WI38 (cell line): Measurements from ENCODE around the gene SBK1.
"Not testable (repeated sequence)": the region's sequence is repeated elsewhere in the genome, so short reads cannot be mapped to it uniquely, and the experiment has no call there.

Experiments
- H3K4me3 ChIP-seq: 2 replicates; pipeline ENCODE4 v1.5.1; 2011; ENCODE audit warnings: low read depth, mild to moderate bottlenecking, control low read depth, low read length

Gene SBK1

DNA sequence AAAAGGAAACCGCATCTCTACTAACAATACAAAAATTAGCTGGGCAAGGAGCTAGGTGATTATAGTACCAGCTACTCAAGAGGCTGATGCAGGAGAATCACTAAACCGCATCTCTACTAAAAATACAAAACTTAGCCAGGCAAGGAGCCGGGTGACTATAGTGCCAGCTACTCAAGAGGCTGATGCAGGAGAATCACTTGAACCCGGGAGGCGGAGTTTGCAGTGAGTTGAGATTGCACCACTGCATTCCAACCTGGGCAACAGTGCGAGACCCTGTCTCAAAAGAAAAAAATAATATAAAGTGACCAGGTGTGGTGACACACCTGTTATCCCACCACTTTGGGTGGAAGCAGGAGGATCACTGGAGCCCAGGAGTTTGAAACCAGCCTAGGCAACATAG is 45.9 kb downstream of the SBK1 start:
- not testable (repeated sequence) for H3K4me3 ChIP-seq

DNA sequence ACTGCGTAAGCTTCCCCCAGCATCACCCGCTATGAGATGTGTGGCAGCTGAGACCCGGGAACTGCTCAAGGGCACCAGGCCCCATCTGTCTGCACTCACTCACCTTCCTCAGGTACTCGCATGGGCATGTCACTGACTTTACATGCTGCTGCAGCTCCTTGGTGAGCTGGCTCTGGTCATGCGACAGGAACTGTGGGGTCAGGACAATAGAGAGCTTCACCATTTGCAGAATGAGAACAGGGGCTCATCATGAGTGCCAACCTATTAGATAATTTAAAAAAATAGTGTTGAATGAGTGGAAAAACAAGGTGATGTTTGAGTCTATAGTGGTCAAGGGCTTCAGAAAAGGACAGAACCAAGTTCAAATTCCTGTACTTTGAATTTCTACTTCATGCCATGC is 70.3 kb downstream of the SBK1 start:
- not testable (repeated sequence) for H3K4me3 ChIP-seq

DNA sequence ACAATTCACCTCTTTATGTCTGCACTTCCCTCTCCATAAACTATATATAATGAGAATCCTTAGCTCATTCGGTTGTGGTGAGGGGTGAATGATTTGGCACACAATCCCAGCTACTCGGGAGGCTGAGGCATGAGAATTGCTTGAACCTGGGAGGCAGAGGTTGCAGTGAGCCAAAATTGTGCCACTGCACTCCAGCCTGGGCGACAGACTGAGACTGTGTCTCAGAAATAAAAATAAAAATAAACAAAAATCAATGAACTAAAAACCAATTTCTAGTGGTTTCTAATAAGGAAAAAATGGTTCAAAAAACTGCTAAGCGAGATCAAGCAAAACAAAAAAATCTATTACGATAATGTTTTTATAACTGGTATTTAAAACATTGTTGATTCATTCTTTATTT is 71.1 kb downstream of the SBK1 start, which contains the start of gene NPIPB6:
NPIPB6 (minus strand) TSS at position 101 of the 400 bp plus-strand sequence. CDS start 686 bp downstream, outside the sequence.
- H3K4me3 ChIP-seq, result not testable (repeated sequence)

DNA sequence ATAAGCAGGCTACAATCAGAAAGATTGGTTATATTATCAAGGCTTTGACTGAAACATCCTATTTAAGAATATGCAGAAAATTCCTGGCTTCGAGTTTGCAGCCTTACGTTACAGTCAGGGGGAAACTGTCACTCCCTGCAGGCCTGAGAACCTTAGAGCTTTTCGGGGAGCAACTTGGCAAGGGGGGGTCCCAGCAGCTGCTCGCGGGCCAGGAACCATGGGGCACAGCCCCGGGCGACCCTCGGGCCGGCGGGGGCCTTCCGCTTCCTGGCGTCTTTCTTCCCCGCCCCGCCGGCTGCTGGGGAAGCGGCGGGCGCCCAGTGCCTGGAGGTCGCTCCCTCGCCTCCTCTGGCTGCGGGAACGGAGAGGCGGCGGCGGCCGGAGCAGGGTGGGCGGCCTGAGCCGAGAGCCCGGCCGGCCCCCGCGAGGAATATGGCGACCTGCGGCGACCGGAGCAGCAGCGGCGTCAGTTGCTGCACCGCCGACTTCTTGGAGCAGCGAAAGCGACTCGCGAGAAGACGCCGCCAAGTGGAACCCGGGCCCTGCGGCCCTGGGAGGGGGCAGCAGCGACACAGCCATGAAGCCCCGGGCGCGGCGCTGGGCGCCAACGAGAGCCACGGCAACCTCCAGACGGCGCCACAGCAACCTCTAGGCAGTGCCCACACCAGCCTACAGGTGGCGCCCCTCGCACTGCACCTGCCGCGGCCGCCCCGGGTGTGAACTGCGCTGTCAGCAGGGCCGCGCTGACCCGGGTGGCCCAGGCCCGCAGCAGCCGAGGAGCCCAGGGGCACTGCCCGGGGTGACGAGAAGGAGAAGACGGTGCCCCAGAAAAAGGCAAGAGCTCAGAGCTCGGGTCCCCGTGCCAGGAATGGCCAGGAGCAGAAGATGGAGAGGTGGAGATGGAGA is 72.2 kb downstream of the SBK1 start:
- H3K4me3 ChIP-seq, result not testable (repeated sequence)

DNA sequence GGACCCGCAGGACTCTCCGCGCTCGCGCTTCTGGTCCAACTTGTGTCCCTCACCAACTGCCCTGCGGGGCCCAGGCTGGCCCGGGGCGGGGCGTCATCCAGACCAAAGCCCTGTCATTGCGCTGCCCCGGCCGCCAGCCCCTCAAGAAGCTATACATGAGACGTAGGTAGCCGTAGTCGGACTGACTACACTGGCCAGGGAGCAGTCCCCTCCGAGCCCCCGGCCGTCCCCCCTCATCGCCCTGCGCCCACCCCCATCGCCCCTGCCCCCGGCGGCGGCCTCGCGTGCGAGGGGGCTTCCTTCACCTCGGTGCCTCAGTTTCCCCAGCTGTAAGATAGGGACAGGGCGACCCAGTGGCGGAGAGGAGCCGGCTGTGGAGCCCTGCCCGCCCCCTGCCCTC is 75.6 kb downstream of the SBK1 start:
- not testable (repeated sequence) for H3K4me3 ChIP-seq
